HuH-7.5 (cell line): ENCODE measurements around the gene MOV10L1.
"Not testable (repeated sequence)": the region's sequence is repeated elsewhere in the genome, so short reads cannot be mapped to it uniquely, and the experiment has no call there.

ENCODE experiments used
- DNase-seq: peaks from one replicate; pipeline ENCODE4 v3.0.0; 2011; ENCODE audit warnings: low spot score

MOV10L1 gene

DNA sequence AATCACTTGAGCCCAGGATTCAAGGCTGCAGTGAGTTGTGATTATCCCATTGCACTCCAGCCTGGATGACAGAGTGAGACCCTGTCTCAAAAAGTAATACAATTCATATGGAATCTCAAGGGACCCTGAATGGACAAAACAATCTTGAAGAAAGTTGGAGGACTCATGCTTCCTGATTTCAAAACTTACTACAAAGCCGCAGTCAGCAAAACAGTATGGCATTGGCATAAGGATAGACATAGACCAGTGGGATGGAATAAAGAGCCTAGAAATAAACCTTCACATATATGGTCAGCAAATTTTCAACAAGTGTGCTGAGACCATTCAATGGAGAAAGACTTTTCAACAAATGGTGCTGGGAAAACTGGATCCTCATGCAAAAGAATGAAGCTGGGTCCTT lies 113.5 kb downstream of the MOV10L1 start:
- DNase-seq = no peak

DNA sequence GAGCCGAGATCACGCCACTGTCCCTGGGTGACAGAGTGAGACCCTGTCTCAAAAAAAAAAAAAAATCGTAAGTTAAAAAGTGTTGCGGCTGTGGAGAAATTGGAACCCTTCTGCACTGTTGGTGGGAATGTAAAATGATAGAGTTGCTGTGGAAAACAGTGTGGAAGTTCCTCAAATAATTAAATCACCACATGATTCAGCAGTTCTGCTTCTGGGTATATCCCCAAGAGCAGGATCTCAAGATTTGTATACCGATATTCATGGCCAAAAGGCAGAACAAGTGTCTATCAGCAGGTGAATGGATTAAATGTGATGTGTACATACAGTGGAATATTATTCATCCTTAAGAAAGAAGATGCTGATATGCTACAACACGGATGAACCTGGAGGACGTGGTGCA lies 114.8 kb downstream of the MOV10L1 start:
- DNase-seq = no peak

- not testable (repeated sequence) for DNase-seq
These were observed 115.2 kb downstream of the MOV10L1 start for GRCh38 chr22:50204998-50205397.

DNA sequence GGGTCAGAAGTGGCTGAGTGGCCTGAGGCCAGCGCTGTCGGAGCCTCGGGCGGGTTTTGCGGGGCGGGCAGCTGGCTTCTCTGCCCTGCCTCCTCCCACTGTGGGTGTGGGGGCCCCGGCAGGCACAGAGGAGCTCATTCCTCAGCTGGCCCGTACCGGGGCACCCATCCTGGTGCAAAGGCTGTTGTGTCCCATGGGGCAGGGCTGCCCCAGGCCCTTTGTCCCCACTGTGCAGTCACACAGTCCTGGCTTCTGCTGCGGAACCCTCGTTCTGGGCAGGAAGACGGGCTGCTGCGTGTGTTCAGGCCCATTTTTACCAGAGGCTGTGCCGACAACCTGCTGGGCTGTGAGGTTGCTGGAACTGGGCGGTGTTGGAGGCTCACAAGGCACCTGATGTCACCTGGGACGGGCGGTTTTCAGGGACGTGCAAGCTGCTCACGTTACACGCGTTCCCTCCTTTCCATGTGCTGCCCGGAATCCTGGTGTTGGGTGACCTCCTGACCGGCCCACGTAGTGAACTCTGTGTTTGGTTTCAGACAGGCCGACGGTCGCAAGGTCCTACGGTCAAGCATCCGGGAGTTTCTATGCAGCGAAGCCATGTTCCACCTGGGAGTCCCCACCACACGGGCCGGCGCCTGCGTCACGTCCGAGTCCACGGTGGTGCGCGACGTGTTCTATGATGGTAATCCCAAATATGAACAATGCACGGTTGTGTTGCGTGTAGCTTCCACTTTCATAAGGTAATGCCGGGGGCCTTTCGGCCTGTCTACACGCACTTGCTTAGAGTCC lies 116.2 kb downstream of the MOV10L1 start:
- no peak for DNase-seq

GRCh38 chr22:50206599-50206998 lies 116.8 kb downstream of the MOV10L1 start:
- DNase-seq = peak; percentile 88

DNA sequence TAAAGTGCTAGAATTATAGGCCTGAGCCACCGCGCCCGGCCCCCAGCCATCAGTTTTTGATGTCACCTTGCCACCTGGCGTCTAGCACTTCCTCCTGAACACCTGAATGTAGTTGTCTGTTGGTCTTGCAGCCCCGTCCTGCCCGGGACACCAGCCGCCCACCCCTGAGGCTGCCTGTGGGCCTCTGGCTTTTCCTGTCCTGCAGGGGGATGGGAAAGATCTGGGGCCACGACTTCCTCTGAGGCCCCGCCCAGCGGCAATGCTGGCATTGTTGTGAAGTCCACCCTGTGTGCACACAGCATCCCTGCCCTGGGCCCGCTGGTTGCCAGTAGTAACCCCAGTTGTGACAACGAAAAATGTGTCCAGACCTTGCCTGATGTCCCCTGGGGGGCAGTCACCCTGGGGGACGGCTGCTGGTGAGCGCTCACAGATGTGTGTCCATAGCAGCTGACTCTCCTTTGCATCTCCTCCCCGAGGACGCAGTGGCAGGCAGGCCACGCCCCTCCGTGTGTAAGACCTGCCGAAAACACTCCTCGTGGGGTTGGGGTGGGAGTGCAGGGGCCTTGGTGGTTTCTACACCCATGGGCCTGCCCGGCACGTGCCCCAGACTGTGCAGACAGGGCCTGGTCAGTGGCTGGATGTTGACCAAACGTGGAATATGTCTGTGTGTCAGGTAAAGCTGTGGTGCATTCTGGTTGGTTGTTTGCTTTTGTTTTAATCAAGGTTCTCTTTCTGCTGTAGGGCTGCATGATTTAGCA lies 117.8 kb downstream of the MOV10L1 start:
- DNase-seq = no peak

DNA sequence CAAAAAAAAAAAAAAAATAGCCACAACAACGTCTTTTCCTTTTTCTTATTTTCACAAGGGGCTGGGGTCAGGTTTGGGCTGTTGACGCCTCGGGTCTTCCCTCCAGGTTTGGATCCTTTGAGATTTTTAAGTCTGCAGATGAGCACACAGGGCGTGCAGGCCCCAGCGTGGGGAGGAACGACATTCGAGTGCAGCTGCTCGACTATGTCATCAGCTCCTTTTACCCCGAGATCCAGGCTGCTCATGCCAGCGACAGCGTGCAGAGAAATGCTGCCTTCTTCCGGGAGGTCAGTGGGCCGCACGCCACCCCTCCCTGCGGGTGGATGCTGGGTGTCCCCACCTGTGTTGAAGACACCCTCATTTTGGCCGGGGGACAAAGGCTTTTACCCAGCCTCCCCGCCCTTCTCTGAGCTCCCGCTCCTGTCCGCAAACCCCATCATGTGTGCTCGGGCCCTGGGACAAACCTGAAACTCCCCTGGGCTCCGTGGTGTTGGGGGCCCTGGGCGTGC lies 118.7 kb downstream of the MOV10L1 start:
- no peak for DNase-seq

DNA sequence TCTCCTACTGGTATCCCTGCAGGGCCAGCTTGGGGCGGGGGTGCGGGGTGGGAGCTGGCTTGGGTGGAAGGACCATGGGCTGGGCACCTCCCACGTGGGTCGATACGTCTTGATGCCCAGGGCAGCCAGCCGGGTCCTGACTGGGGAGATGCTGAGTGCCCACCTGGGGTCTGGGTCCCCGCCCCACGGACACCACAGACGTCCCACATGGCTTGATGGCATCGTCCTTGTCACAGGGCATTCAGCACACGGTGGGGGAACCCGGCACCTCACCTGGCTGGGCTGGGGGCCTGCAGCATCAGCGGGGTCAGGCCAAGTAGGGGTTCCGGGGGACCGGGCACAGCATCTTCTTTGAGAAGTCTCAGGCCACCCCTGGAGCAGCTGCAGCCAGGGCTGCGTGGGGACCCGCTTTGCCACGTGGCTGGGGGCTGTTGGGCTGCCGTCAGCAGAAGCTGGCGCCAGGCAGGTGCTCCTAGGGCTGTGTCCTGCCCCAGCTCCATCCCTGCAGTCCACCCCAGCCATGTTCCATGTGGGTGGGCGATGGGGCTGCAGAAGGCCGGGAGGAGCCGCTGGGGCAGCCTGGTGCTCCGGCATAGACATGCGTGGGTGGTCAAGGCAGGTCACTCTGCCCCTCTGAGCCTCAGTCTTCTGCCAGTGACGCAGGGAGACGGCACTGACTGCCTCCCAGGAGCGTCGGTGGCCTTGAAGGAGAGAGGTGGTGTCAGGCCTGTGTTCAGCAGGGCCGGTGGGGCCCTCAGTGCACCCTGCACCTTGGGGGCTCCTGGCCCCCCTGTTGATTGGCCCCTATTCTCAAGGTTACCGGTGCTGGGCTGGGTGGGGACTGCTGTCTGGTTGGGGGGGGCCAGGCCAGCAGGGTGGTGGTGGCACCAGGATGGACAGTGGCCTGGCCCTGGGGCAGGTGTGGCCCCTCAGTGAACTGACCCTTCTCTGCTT lies 119.4 kb downstream of the MOV10L1 start:
- no peak for DNase-seq

DNA sequence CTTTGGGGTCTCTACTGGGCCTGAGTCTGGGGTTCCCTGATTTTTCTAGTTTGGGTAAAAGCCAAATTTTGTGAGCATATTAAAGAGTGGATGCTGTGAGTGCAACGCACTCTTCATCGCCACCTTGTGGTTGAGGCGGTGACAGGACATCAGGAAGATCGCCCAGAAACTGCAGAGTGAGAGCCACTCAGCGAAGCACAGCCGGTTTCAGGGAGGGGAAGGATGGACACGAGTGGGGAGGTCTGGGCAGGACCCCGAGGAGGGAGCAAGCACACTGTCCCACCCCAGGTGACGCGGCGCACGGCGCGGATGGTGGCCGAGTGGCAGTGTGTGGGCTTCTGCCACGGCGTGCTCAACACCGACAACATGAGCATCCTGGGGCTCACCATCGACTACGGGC lies 120.1 kb downstream of the MOV10L1 start:
- DNase-seq = peak; percentile 91

DNA sequence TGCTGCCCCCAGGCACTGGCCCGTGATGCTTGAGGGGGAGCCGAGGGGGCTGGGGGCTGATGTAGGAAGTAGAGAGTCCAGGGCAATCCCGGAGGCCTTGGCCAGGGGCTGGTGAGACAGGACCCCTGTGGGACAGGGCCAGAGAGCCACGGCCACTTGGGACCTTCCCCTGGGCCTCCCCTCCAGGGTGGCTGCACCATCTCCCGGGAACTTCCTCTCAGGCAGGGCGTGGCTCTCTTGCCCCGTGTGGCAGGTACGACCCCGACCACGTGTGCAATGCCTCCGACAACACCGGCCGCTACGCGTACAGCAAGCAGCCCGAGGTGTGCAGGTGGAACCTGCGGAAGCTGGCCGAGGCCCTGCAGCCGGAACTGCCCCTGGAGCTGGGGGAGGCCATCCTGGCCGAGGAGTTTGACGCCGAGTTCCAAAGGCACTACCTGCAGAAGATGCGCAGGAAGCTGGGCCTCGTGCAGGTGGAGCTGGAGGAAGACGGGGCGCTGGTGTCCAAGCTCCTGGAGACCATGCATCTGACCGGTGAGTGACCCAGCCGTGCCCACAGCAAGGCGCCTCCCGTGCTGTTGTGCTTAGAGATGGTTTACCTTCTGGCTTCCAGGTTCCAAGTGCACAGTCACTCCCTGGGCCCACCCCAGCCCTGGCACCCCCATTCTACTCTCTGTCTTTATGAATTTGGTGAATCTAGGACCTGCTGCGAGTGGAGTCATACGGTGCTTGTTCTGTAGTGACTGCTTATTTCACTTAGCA lies 120.8 kb downstream of the MOV10L1 start:
- no peak for DNase-seq

GRCh38 chr22:50211147-50211546 lies 121.3 kb downstream of the MOV10L1 start:
- DNase-seq = no peak
